Keratinocyte (primary cell): ENCODE results near the gene RIN3. TPM values are rescaled to one million over a fixed set of nuclear protein-coding genes. Genes with fewer than 3 reads are reported as not detected.

Source experiments
- DNase-seq: peaks from one replicate; pipeline ENCODE4 v3.0.0-alpha.2; 2011; ENCODE audit warnings: low read depth, missing footprints, low spot score
- FAIRE-seq: peaks from 2 replicates; lab custom pipeline; 2011; peaks lifted over from hg19 to GRCh38; lab: Jason Lieb, UNC
- H2AFZ ChIP-seq: 2 replicates; pipeline ENCODE4 v1.6.0; 2012; ENCODE audit warnings: low read length, control low read depth, inconsistent platforms; ENCODE audit not compliant: control insufficient read depth
- H3K27ac ChIP-seq: 2 replicates; pipeline ENCODE4 v1.5.1; 2011; ENCODE audit warnings: low read length; ENCODE audit not compliant: control insufficient read depth, insufficient read depth
- H3K27me3 ChIP-seq: 3 replicates; pipeline ENCODE4 v1.6.0; 2011; ENCODE audit warnings: low read length; ENCODE audit not compliant: control insufficient read depth, insufficient read depth; ENCODE audit errors: extremely low read depth
- H3K36me3 ChIP-seq, 2 experiments: 2 replicates in 1 of 2; 3 replicates in 1 of 2; pipeline ENCODE4 v1.5.1; 2011; ENCODE audit warnings: low read length in 2 of 2, mild to moderate bottlenecking in 1 of 2; ENCODE audit not compliant: control insufficient read depth in 2 of 2, insufficient read depth in 2 of 2; ENCODE audit errors: extremely low read depth in 1 of 2
- H3K4me1 ChIP-seq: 3 replicates; pipeline ENCODE4 v1.5.1; 2011; ENCODE audit warnings: low read length; ENCODE audit not compliant: control insufficient read depth, insufficient read depth; ENCODE audit errors: extremely low read depth
- H3K4me2 ChIP-seq: 3 replicates; pipeline ENCODE4 v1.6.0; 2011; ENCODE audit warnings: low read depth, low read length; ENCODE audit not compliant: control insufficient read depth, insufficient read depth; ENCODE audit errors: extremely low read depth
- H3K4me3 ChIP-seq, 3 experiments: fragments of 200-600 bp in 1 of 3; sonication (generic) in 1 of 3; 2 replicates in 2 of 3; 3 replicates in 1 of 3; pipeline ENCODE4 v1.5.1; 2011 to 2016; ENCODE audit warnings: low read length in 3 of 3, mild to moderate bottlenecking in 3 of 3, control low read depth in 2 of 3, inconsistent platforms in 1 of 3, low read depth in 1 of 3, mixed read lengths in 1 of 3, mixed run types in 1 of 3, moderate library complexity in 1 of 3; ENCODE audit not compliant: control insufficient read depth in 2 of 3, insufficient read depth in 2 of 3; ENCODE audit errors: extremely low read depth in 1 of 3
- H3K79me2 ChIP-seq: 2 replicates; pipeline ENCODE4 v1.6.0; 2012; ENCODE audit warnings: low read length; ENCODE audit not compliant: control insufficient read depth, insufficient read depth
- H3K9ac ChIP-seq: 3 replicates; pipeline ENCODE4 v1.6.0; 2011; ENCODE audit warnings: low read length; ENCODE audit not compliant: control insufficient read depth, insufficient read depth; ENCODE audit errors: extremely low read depth
- H3K9me1 ChIP-seq: 3 replicates; pipeline ENCODE4 v1.6.0; 2011; ENCODE audit warnings: low read length; ENCODE audit not compliant: control insufficient read depth, insufficient read depth; ENCODE audit errors: extremely low read depth
- H3K9me3 ChIP-seq: 2 replicates; pipeline ENCODE4 v1.5.1; 2012; ENCODE audit warnings: low read depth, low read length; ENCODE audit not compliant: control insufficient read depth
- H4K20me1 ChIP-seq: 3 replicates; pipeline ENCODE4 v1.6.0; 2011; ENCODE audit warnings: low read length; ENCODE audit not compliant: control insufficient read depth, insufficient read depth; ENCODE audit errors: extremely low read depth
- CTCF ChIP-seq, 3 experiments: IDR thresholded peaks in 1 of 3; conservative IDR thresholded peaks in 1 of 3; optimal IDR thresholded peaks in 1 of 3; 2 replicates in 2 of 3; 3 replicates in 1 of 3; pipeline versions ENCODE3 to v1.5.1; 2011; ENCODE audit warnings: low read length in 3 of 3, mild to moderate bottlenecking in 3 of 3, moderate library complexity in 2 of 3, control low read depth in 1 of 3, inconsistent platforms in 1 of 3; ENCODE audit not compliant: insufficient read depth in 2 of 3; ENCODE audit errors: extremely low read depth in 1 of 3
- EZH2 ChIP-seq: IDR thresholded peaks from one replicate; pipeline ENCODE4 v1.6.1; 2012; ENCODE audit warnings: inconsistent platforms, mild to moderate bottlenecking, low read length, moderate library complexity
- dilution Hi-C: fragments of 300-500 bp; cut with MboI; formaldehyde crosslinking; loops from one replicate; pipeline ENCODE4 v1.7.0; 2020; ENCODE audit warnings: low sequenced_read_pairs; ENCODE audit not compliant: extremely low pct_ligation_motif_present
- polyA plus RNA-seq, 5 experiments: library from polyadenylated mRNA; depleted of rRNA in 3 of 5; stranded (reverse) in 3 of 5; stranded (forward) in 1 of 5; unstranded in 1 of 5; fragments of >200 nt; gene quantifications; 1 replicate in 1 of 5; 2 replicates in 3 of 5; 3 replicates in 1 of 5; pipeline versions ENCODE4 v1.2.1 to v1.2.3, GENCODE V29; 2011 to 2012; ENCODE audit warnings: missing spikeins in 2 of 5, low read depth in 1 of 5, low replicate concordance in 1 of 5

RIN3 gene
- polyA plus RNA-seq, 1 donor (not counting 4 experiments of a cell fraction or from before 2014, with no cell fraction given): 1.2 TPM

- FAIRE-seq (no peak), DNase-seq (no peak)
- no peak overlapping the region for H3K9ac ChIP-seq
- H3K4me2 ChIP-seq: no peak overlapping the region
- TF ChIP-seq CTCF (optimal IDR thresholded peaks at IDR 0.05 in 1 of 3, IDR thresholded peaks at IDR 0.05 in 1 of 3, conservative IDR thresholded peaks at IDR 0.05 in 1 of 3; ENCODE audit: extremely low read depth in 1 of 3, insufficient read depth in 2 of 3, low read length in 3 of 3) (no peak), EZH2 (no peak)
- H3K27ac ChIP-seq: no peak overlapping the region
- dilution Hi-C loops: no loop called here
- no peaks in the 10 kb centered on the region for H3K27me3 ChIP-seq
- H3K36me3 ChIP-seq: peaks cover 0 to 4% of the 10 kb centered on the region in 2 experiments
- H2AFZ ChIP-seq: no peak overlapping the region
- no peaks in the 10 kb centered on the region for H4K20me1 ChIP-seq
- no peak overlapping the region for H3K4me3 ChIP-seq
- peaks cover 10% of the 10 kb centered on the region for H3K4me1 ChIP-seq
- H3K9me3 ChIP-seq: peaks cover 17% of the 10 kb centered on the region
- H3K9me1 ChIP-seq: no peaks in the 10 kb centered on the region
- no peaks in the 10 kb centered on the region for H3K79me2 ChIP-seq
Observed at GRCh38 chr14:92627707-92628215, 114.2 kb downstream of the RIN3 start.

GRCh38 chr14:92628636-92629035 lies 115.1 kb downstream of the RIN3 start:
- Histone ChIP-seq H4K20me1 (no peaks in the 10 kb centered on the region), H2AFZ (no peak overlapping the region), H3K4me2 (no peak overlapping the region), H3K9me3 (peaks cover 13% of the 10 kb centered on the region), H3K27ac (no peak overlapping the region), H3K27me3 (no peaks in the 10 kb centered on the region), H3K36me3 (peaks cover 0 to 4% of the 10 kb centered on the region in 2 experiments), H3K9ac (no peak overlapping the region), H3K4me3 (no peak overlapping the region), H3K9me1 (no peaks in the 10 kb centered on the region), H3K79me2 (no peaks in the 10 kb centered on the region), H3K4me1 (peaks cover 10% of the 10 kb centered on the region)
- TF ChIP-seq EZH2 (no peak), CTCF (optimal IDR thresholded peaks at IDR 0.05 in 1 of 3, IDR thresholded peaks at IDR 0.05 in 1 of 3, conservative IDR thresholded peaks at IDR 0.05 in 1 of 3; ENCODE audit: extremely low read depth in 1 of 3, insufficient read depth in 2 of 3, low read length in 3 of 3) (no peak)
- DNase-seq (no peak), FAIRE-seq (no peak)
- dilution Hi-C loops: no loop called here
